IMR-90 (cell line): ENCODE results near the gene ABCC4.

Experiments used
- CEBPB ChIP-seq: IDR thresholded peaks from 2 replicates; pipeline ENCODE4 v1.6.1; 2012; ENCODE audit warnings: low read depth, low read length, improper control_type of control experiment
- MXI1 ChIP-seq: IDR thresholded peaks from 2 replicates; pipeline ENCODE4 v1.6.1; 2012; ENCODE audit warnings: low read depth, mild to moderate bottlenecking, low read length, moderate library complexity, borderline replicate concordance
- POLR2A ChIP-seq: IDR thresholded peaks from 2 replicates; pipeline ENCODE4 v1.6.1; 2012; ENCODE audit warnings: mild to moderate bottlenecking, low read depth, low read length
- SMC3 ChIP-seq: fragments of 150-350 bp; IDR thresholded peaks from 2 replicates; pipeline ENCODE4 v1.6.1; 2016; ENCODE audit warnings: low read depth, mild to moderate bottlenecking, antibody characterized with exemption, low read length, moderate library complexity
- TF ChIP-seq, protein P1 (sequence below): fragments of 150-350 bp; IDR thresholded peaks from 2 replicates; pipeline ENCODE4 v1.6.1; 2017; ENCODE audit warnings: mild to moderate bottlenecking, antibody characterized with exemption, low read length, low read depth
- TF ChIP-seq, protein P2 (sequence below): conservative IDR thresholded peaks from 2 replicates; pipeline ENCODE4 v1.5.1; 2012; ENCODE audit warnings: mild to moderate bottlenecking, low read depth, low read length, improper control_type of control experiment

DNA sequence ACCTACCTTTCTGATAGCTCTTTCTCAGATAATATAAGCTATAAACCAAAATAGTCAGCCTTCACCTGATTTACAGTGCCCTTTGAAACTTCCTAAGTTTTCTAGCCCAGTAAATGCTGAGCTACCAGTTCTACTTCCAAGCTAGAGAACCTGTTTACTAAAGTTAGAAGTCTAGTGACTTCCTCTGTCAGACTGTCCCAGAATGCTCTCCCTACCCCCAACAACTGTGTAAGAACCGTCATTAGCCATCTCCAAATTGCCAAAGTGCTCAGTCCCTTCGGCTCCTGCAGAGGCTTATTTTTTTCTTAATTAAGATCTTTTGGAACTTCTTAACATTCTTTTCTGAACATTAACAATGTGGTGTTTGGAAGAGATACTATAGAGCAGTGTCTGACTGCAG is 3.2 kb upstream of the ABCC4 start:
- TF ChIP-seq POLR2A (no peak), CEBPB (no peak), MXI1 (no peak), SMC3 (no peak)
- TF ChIP-seq, protein P1, sequence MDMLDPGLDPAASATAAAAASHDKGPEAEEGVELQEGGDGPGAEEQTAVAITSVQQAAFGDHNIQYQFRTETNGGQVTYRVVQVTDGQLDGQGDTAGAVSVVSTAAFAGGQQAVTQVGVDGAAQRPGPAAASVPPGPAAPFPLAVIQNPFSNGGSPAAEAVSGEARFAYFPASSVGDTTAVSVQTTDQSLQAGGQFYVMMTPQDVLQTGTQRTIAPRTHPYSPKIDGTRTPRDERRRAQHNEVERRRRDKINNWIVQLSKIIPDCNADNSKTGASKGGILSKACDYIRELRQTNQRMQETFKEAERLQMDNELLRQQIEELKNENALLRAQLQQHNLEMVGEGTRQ = no peak
- TF ChIP-seq, protein P2, sequence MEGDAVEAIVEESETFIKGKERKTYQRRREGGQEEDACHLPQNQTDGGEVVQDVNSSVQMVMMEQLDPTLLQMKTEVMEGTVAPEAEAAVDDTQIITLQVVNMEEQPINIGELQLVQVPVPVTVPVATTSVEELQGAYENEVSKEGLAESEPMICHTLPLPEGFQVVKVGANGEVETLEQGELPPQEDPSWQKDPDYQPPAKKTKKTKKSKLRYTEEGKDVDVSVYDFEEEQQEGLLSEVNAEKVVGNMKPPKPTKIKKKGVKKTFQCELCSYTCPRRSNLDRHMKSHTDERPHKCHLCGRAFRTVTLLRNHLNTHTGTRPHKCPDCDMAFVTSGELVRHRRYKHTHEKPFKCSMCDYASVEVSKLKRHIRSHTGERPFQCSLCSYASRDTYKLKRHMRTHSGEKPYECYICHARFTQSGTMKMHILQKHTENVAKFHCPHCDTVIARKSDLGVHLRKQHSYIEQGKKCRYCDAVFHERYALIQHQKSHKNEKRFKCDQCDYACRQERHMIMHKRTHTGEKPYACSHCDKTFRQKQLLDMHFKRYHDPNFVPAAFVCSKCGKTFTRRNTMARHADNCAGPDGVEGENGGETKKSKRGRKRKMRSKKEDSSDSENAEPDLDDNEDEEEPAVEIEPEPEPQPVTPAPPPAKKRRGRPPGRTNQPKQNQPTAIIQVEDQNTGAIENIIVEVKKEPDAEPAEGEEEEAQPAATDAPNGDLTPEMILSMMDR = no peak
